ENCODE data around the gene PSMA1.
"Not testable (repeated sequence)": the region's sequence is repeated elsewhere in the genome, so short reads cannot be mapped to it uniquely, and the experiment has no call there.

PSMA1 gene

GRCh38 chr11:14519917-14520746 lies at the start of gene PSMA1:
Gene PSMA1, minus strand, starts transcription at chr11:14520386. Its CDS starts 87 bp downstream, at chr11:14520299.
- DNase-seq: peak; percentile 98

- not testable (repeated sequence) for DNase-seq
Observed at GRCh38 chr11:14569516-14569915, 49.3 kb upstream of the PSMA1 start.

- no peak for DNase-seq
Observed at GRCh38 chr11:14567064-14567651, 47.0 kb upstream of the PSMA1 start.

- DNase-seq: no peak
Observed at GRCh38 chr11:14566331-14567063, 46.3 kb upstream of the PSMA1 start.

- DNase-seq: no peak
Observed at GRCh38 chr11:14565845-14566244, 45.7 kb upstream of the PSMA1 start.

- no peak for DNase-seq
Observed at GRCh38 chr11:14555818-14556217, 35.6 kb upstream of the PSMA1 start.

GRCh38 chr11:14554959-14555358 lies 34.8 kb upstream of the PSMA1 start:
- DNase-seq: peak; percentile 64

GRCh38 chr11:14552089-14552488 lies 31.9 kb upstream of the PSMA1 start:
- DNase-seq: no peak

- DNase-seq: no peak
Observed at GRCh38 chr11:14551380-14551779, 31.2 kb upstream of the PSMA1 start.

- DNase-seq: no peak
Observed at GRCh38 chr11:14549891-14550290, 29.7 kb upstream of the PSMA1 start.

GRCh38 chr11:14547440-14547839 lies 27.3 kb upstream of the PSMA1 start:
- DNase-seq: no peak

GRCh38 chr11:14546672-14547071 lies 26.5 kb upstream of the PSMA1 start:
- DNase-seq: peak; percentile 14

GRCh38 chr11:14544611-14545010 lies 24.4 kb upstream of the PSMA1 start:
- DNase-seq: peak; percentile 89

GRCh38 chr11:14543260-14543659 lies 23.1 kb upstream of the PSMA1 start:
- DNase-seq: peak; percentile 28

- no peak for DNase-seq
Observed at GRCh38 chr11:14542324-14542723, 22.1 kb upstream of the PSMA1 start.

GRCh38 chr11:14541192-14541947 lies 21.2 kb upstream of the PSMA1 start:
- DNase-seq: peak; percentile 74

GRCh38 chr11:14539982-14540421 lies 19.8 kb upstream of the PSMA1 start:
- peak; percentile 21 for DNase-seq

- DNase-seq: no peak
Observed at GRCh38 chr11:14538926-14539554, 18.9 kb upstream of the PSMA1 start.

- no peak for DNase-seq
Observed at GRCh38 chr11:14538271-14538925, 18.2 kb upstream of the PSMA1 start.

GRCh38 chr11:14537134-14537599 lies 17.0 kb upstream of the PSMA1 start:
- peak; percentile 68 for DNase-seq

- DNase-seq: not testable (repeated sequence)
Observed at GRCh38 chr11:14535166-14535565, 15.0 kb upstream of the PSMA1 start.

- no peak for DNase-seq
Observed at GRCh38 chr11:14529951-14530350, 9.8 kb upstream of the PSMA1 start.
